ENCODE results near the gene CDT1. TPM values are rescaled to one million over a fixed set of nuclear protein-coding genes. Genes with fewer than 3 reads are reported as not detected.

The CDT1 gene
- total RNA-seq, 1 experiment from 2014 or later: 74.1 TPM

GRCh38 chr16:88809676-88810165, 6.1 kb downstream of the CDT1 start:
- Mint-ChIP-seq H3K9me3 (no peaks in the 10 kb centered on the region), H3K27ac (peak overlapping the region in 2 of 3 experiments; percentile 48 to 77; a peak in 3 of 7 replicates), H3K4me1 (peaks cover 6 to 10% of the 10 kb centered on the region in 2 experiments), H3K4me3 (peak overlapping the region; percentile 83 to 93), H3K27me3 (ENCODE audit: low read depth) (no peaks in the 10 kb centered on the region; the same call in 1 of the 2 replicates), H3K36me3 (ENCODE audit: insufficient read depth in 1 of 3, low read depth in 3 of 3) (peaks cover 17 to 54% (median 54%) of the 10 kb centered on the region in 3 experiments; a peak in 6 of 7 replicates)
- Histone ChIP-seq H2BK12ac (ENCODE audit: insufficient read length, low read depth, low read length) (no peak overlapping the region), H2BK5ac (ENCODE audit: insufficient read length, low read length) (no peak overlapping the region), H4K5ac (ENCODE audit: insufficient read length, low read depth, low read length) (no peak overlapping the region), H4K20me1 (ENCODE audit: control insufficient read depth, insufficient read depth, insufficient read length) (peaks cover 3% of the 10 kb centered on the region), H3K56ac (ENCODE audit: insufficient read length, low read depth, low read length) (no peak overlapping the region), H3K4ac (ENCODE audit: low read depth, low read length) (no peak overlapping the region), H3K4me1 (ENCODE audit: insufficient read depth, low read length) (no peaks in the 10 kb centered on the region), H2BK20ac (ENCODE audit: low read depth, low read length, poor library complexity, severe bottlenecking) (no peak overlapping the region), H3K23ac (ENCODE audit: insufficient read length, low read depth, low read length) (no peak overlapping the region), H3K23me2 (ENCODE audit: insufficient read length, low read depth, low read length, poor library complexity, severe bottlenecking) (peaks cover 14% of the 10 kb centered on the region), H2AK5ac (ENCODE audit: insufficient read length, low read length) (no peak overlapping the region), H3K27ac (ENCODE audit: insufficient read length, low read depth, low read length) (no peak overlapping the region), H3K9ac (ENCODE audit: extremely low read depth, insufficient read length, low read length) (no peak overlapping the region), H3K9me3 (ENCODE audit: control insufficient read depth, low read depth, low read length) (no peaks in the 10 kb centered on the region), H2BK120ac (ENCODE audit: low read depth, low read length, poor library complexity, severe bottlenecking) (no peak overlapping the region), H4K8ac (replicated peaks; ENCODE audit: insufficient read length, low read depth, low read length) (no peak overlapping the region), H2BK15ac (ENCODE audit: low read depth, low read length) (no peak overlapping the region), H3K79me1 (ENCODE audit: insufficient read depth, low read depth, low read length, poor library complexity, severe bottlenecking) (peaks cover 4% of the 10 kb centered on the region), H3K18ac (ENCODE audit: insufficient read length, low read depth, low read length) (no peak overlapping the region), H4K91ac (ENCODE audit: insufficient read length, low read depth, low read length) (no peak overlapping the region), H3T11ph (ENCODE audit: low read length) (no peak overlapping the region), H3K4me2 (ENCODE audit: insufficient read depth, insufficient read length, low read length) (no peak overlapping the region), H3K14ac (ENCODE audit: insufficient read depth, low read length) (no peak overlapping the region), H3K79me2 (ENCODE audit: insufficient read depth, low read length) (peaks cover 3% of the 10 kb centered on the region; the same call in 1 of the 2 replicates), H3K27me3 (ENCODE audit: insufficient read depth, low read length) (no peaks in the 10 kb centered on the region), H2AFZ (ENCODE audit: low read length) (no peak overlapping the region)
- peak; percentile 39 for DNase-seq
- WGBS (ENCODE audit: extremely low coverage, insufficient read length, low lambda C conversion rate): no CpG with 5 or more reads among the region's 10 CpGs
- no peak for TF ChIP-seq CTCF (conservative IDR thresholded peaks at IDR 0.05)

Measured in H9 (cell line).